ENCODE data around the gene TMEM272. TPM values are rescaled to one million over a fixed set of nuclear protein-coding genes. Genes with fewer than 3 reads are reported as not detected.

TMEM272 gene
- total and polyA plus RNA-seq, 9 of the 15 experiments (the other 6 are each of a cell fraction or from before 2014, with no cell fraction given) = 0.04 to 0.16 (median 0.06) TPM; not detected in 2

- no peak for TF ChIP-seq ZKSCAN1 (IDR thresholded peaks at IDR 0.05; ENCODE audit: low read depth, low read length)
- TF ChIP-seq, protein P1, sequence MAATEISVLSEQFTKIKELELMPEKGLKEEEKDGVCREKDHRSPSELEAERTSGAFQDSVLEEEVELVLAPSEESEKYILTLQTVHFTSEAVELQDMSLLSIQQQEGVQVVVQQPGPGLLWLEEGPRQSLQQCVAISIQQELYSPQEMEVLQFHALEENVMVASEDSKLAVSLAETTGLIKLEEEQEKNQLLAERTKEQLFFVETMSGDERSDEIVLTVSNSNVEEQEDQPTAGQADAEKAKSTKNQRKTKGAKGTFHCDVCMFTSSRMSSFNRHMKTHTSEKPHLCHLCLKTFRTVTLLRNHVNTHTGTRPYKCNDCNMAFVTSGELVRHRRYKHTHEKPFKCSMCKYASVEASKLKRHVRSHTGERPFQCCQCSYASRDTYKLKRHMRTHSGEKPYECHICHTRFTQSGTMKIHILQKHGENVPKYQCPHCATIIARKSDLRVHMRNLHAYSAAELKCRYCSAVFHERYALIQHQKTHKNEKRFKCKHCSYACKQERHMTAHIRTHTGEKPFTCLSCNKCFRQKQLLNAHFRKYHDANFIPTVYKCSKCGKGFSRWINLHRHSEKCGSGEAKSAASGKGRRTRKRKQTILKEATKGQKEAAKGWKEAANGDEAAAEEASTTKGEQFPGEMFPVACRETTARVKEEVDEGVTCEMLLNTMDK (IDR thresholded peaks at IDR 0.05; ENCODE audit: borderline replicate concordance, insufficient read depth, low read depth, low read length, poor library complexity, severe bottlenecking) = no peak
- TF ChIP-seq XRCC3 (IDR thresholded peaks at IDR 0.05) = no peak
- TF ChIP-seq, protein P2, sequence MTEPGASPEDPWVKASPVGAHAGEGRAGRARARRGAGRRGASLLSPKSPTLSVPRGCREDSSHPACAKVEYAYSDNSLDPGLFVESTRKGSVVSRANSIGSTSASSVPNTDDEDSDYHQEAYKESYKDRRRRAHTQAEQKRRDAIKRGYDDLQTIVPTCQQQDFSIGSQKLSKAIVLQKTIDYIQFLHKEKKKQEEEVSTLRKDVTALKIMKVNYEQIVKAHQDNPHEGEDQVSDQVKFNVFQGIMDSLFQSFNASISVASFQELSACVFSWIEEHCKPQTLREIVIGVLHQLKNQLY (CRISPR knock-in tag; conservative IDR thresholded peaks at IDR 0.05) = no peak
- peak; percentile 75 for TF ChIP-seq CBFA2T2 (conservative IDR thresholded peaks at IDR 0.05)
- TF ChIP-seq, protein P3, sequence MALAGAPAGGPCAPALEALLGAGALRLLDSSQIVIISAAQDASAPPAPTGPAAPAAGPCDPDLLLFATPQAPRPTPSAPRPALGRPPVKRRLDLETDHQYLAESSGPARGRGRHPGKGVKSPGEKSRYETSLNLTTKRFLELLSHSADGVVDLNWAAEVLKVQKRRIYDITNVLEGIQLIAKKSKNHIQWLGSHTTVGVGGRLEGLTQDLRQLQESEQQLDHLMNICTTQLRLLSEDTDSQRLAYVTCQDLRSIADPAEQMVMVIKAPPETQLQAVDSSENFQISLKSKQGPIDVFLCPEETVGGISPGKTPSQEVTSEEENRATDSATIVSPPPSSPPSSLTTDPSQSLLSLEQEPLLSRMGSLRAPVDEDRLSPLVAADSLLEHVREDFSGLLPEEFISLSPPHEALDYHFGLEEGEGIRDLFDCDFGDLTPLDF (CRISPR knock-in tag; IDR thresholded peaks at IDR 0.05) = no peak
- TF ChIP-seq FOXK2 (conservative IDR thresholded peaks at IDR 0.05 in 1 of 2, IDR thresholded peaks at IDR 0.05 in 1 of 2; ENCODE audit: low read depth in 2 of 2) = no peak
- TF ChIP-seq, protein P4, sequence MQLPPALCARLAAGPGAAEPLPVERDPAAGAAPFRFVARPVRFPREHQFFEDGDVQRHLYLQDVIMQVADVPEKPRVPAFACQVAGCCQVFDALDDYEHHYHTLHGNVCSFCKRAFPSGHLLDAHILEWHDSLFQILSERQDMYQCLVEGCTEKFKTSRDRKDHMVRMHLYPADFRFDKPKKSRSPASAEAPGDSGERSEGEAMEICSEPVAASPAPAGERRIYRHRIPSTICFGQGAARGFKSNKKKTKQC (CRISPR knock-in tag; IDR thresholded peaks at IDR 0.05) = no peak
- TF ChIP-seq HDAC8 (tag; IDR thresholded peaks at IDR 0.05) = no peak
- no peak for TF ChIP-seq ZNF592 (IDR thresholded peaks at IDR 0.05)
- no peak for TF ChIP-seq AFF4 (CRISPR knock-in tag; IDR thresholded peaks at IDR 0.05)
- 0 out of 2 replicates have a peak, but pooled peaks have one; percentile 16 for TF ChIP-seq BCOR (IDR thresholded peaks at IDR 0.05)
- TF ChIP-seq NFIC (IDR thresholded peaks at IDR 0.05) = peak; percentile 94
- TF ChIP-seq HDAC1 (IDR thresholded peaks at IDR 0.05) = peak in 1 of 2 experiments; percentile 77; a peak in 1 of 4 replicates
These were observed 59.1 kb downstream of the TMEM272 start (continued) for GRCh38 chr13:51785712-51786424.
